COLO829 (cell line): Measurements from ENCODE around the gene CDC5L.
A peak's percentile ranks its signal among the peaks of the same experiment; 100 is the strongest.
"Not testable (repeated sequence)": the region's sequence is repeated elsewhere in the genome, so short reads cannot be mapped to it uniquely, and the experiment has no call there.

Experiments
- DNase-seq: peaks from one replicate; pipeline ENCODE4 v3.0.0; 2012; ENCODE audit warnings: low spot score

CDC5L gene

GRCh38 chr6:44415449-44415848, 27.9 kb downstream of the CDC5L start:
- no peak for DNase-seq

- DNase-seq: peak; percentile 56
These were observed 28.5 kb downstream of the CDC5L start for GRCh38 chr6:44415873-44416502.

DNA sequence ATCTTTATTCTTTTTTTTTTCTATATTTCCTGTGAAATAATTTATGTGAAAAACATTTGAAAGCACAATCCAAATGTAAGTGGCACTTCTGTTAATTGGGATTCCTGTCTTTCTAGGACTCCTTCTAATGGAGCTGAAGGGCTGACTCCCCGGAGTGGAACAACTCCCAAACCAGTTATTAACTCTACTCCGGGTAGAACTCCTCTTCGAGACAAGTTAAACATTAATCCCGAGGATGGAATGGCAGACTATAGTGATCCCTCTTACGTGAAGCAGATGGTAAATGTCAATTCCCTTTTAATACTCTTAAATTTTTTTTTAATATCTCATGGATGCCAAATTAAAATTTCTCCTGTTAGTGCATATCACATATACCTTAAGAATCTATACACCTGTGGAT, 35.0 kb downstream of the CDC5L start:
- DNase-seq: no peak

DNA sequence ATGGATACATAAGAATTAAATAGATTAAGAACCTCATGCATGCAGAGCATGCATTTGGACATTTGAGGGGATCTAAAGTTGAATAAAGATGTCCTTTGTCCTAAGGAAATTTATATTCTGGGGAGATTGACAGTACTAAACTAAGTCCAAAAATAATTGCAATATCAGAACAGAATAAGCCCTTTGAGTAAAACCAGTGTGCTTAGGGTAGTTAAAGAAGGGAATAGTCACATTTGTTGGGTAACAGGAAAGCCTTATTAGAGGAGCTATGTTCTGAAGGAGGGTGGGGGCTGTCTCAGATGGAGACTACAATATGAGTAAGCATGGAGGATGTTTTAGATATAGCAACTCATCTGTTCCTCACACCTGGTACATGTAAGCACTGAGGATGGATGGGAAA, 35.8 kb downstream of the CDC5L start:
- peak; percentile 80 for DNase-seq

GRCh38 chr6:44425951-44426350, 38.4 kb downstream of the CDC5L start:
- DNase-seq: no peak

GRCh38 chr6:44428682-44429081, 41.2 kb downstream of the CDC5L start:
- no peak for DNase-seq

- DNase-seq: no peak
These were observed 42.8 kb downstream of the CDC5L start for GRCh38 chr6:44430326-44430725.

GRCh38 chr6:44431118-44431725, 43.7 kb downstream of the CDC5L start:
- peak; percentile 75 for DNase-seq

GRCh38 chr6:44432227-44432626, 44.7 kb downstream of the CDC5L start:
- no peak for DNase-seq

- DNase-seq: no peak
These were observed 45.2 kb downstream of the CDC5L start for GRCh38 chr6:44432726-44433125.

DNA sequence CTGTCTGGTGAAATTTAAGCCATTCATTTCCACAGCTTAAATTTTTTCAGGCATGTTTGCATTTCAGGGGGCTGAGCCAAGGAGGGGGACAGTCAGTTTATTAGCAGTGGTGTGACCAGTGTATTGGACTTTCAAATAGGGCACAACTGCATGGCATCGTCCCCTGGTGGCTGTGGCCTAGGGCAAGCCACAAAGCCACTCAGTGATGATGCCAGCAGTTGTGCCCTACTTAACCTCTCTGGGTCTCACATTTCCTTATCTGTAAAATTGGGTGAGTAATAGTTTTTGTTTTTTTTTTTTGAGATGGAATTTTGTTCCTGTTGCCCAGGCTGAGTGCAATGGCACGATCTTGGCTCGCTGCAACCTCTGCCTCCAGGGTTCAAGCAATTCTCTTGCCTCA, 48.0 kb downstream of the CDC5L start:
- no peak for DNase-seq

DNA sequence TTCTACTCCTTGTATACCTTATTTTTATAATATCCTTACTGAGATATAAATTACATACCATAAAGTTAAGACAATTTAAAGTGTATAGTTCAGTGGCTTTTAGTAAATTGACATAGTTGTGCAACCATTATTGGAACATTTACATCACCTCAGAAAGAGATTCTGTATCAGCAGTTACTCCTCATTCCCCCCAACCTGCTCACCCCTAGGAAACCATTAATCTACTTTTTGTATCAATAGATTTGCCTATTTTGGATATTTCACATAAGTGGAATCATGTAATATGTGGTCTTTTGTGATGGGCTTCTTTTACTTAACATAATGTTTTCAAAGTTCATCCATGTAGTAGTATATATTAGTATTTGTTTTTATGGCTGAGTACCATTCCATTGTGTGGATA, 51.3 kb downstream of the CDC5L start:
- DNase-seq: no peak

DNA sequence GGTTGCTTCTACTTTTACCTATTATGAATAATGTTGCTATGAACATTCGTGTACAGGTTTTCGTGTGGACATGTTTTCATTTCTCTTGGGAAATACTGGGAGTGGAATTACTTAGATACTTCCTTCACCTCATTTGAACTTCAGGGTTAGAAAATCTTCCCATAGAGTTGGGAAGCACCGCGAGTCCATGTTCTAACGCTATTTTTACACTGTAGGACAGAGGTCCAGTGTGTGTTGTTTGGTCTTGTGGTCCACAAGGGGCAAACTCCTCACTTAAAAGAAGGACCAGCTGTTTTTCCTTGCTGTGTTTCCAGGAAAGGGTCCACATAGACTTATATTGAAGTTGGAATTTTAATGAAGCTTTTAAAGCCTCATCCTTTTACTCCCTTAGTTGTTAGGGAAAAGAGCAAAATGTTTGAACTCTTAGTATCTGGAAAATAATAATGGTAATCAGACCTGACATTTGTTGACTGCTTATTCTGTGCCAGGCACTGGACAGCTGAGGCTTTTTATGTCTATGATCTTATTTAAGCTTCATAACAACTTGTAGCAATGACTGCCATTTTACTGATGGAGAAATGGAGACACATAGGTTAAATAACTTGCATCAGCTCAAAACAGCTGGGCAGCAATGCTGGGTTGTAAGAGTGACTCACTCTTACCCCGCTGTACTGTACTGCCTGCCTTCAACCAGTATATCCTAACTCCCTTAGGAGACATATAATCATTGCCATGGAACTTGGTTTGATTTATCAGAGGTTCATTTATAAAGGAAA, 52.0 kb downstream of the CDC5L start:
- no peak for DNase-seq

DNA sequence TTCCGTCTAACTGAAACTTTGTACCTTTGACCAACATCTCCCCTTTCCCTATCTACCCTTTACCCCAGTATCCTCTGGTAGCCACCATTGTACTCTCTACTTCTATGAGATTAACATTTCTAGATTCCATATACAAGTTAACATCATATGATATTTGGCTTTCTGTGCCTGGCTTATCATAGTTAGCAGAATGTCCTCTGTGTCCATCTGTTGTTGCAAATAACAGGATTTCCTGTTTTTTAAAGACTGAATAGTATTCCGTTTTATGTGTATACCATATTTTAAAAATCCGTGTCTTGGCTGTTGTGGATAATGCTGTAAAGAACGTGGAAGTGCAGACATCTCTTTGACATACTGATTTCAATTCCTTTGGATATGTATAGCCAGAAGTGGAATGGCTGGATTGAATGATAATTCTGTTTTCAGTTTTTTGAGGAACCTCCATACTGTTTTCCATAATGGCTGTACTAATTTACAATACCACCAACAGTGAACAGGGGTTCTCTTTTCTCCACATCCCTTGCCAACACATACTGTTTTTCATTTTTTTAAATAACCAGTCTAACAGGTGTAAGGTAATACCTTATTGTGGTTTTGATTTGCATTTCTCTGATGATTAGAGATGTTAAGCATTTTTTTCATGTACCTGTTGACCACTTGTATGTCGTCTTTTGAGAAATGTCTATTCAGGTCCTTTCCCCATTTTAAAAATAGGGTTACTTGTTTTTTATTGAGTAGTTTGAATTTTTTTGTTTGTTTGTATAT, 53.8 kb downstream of the CDC5L start:
- no peak for DNase-seq

- DNase-seq: no peak
These were observed 54.7 kb downstream of the CDC5L start for GRCh38 chr6:44442236-44442635.

- no peak for DNase-seq
These were observed 55.4 kb downstream of the CDC5L start for GRCh38 chr6:44442833-44443444.

DNA sequence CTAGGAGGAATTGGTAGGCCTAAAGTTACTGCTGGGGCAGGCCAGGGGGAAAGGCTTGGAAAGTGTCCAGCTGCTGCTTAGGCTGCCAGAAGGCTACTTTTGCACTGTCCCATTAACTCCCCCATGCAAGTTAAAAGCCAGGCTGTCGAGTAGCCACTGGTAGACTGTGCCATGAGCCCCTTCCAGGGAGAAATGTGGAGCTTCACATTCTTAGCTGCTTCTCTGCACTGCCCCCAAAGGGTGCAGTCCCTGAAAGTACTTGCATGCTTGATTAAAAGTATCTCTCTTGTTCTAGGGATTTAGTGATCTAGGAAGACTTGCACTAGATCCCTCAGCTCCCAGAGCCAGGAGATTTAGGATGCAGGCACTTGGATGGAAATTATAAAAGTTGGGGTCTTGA, 57.3 kb downstream of the CDC5L start:
- no peak for DNase-seq

DNA sequence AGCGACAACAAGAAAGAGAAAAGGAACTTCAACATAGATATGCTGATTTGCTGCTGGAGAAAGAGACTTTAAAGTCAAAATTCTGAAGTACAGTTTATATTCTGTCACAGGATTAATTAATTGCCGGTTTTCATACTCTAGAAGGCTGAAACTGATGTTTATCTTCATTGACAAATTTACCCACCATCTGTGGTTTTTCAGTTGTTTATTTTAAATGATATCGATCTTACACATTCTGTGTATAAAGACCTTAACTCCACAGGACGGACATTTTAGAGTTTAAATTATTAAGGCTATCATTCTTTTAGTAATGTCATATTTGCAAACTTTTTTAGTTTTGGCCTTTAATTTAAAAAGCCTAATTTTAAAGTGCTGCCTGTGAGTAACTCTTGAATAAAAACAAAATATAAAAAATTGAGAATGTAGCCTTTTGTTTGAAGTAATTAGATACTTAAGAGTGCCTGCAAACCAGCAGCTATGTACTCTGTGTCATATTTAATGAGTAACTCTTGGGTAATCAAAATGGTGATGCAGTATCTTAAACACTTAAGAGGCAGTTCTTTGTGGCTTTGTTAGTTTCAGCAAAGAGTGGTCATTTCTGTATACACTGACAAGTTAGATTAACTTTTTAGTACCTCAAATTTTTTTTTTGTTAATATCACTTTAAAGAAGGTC, 59.3 kb downstream of the CDC5L start:
- no peak for DNase-seq

DNA sequence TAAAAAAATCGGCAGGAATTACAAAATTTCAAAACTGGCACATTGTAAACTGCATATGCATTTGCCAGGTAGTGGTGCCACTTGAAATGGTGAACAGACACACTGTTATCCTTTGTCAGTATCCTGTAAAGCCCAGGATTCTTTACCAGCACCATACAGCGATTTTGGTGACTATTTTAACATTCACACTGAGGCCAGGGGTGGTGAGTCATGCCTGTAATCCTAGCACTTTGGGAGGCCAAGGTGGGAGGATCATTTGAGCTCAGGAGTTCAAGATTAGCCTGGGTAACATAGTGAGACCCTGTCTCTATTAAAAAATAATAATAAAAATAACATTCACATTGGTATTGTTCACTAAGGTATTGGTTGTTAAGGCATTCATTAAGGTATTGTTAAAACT, 61.7 kb downstream of the CDC5L start:
- not testable (repeated sequence) for DNase-seq

DNA sequence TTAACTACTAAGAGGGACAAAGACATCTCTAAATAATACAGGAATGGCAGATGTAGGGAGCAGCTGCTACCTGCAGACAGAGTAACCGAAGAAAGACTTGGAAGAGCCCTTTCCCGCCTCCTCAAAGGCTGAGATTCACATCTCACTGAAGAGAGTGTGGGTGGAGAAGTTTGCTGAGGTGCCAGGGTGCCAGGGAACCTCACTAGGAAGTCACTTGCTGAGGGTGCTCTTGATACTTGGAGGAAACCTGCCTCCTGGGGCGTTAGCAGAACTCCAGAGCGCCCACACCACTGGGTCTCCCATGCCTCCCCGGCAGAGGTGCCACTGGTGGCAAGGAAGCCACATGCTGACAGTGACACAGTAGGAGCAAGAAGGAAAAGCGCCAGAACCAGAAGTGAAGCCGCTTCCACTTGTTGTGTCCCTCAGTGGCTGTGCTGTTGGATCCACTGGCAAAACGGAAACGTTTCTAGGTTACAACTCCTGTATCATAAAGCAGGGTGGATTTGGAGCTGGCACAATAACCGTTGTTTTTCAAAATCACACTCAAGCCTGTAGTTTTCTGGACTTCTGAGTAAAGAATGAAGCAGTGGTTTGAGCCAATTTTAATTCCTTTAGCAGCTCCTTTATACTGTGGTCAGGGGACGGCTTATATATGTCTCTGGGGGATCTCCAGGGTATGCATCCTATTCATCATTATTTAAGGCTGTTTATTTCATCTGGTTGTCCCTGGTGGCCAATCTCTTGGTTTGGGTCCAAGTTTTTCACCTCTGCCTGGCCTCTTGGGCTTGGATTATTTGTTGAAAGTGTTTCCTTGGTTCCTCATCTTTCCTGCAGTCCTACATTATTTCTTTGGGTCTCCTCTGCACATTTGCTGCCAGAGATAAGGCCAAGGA, 64.5 kb downstream of the CDC5L start:
- peak; percentile 63 for DNase-seq

DNA sequence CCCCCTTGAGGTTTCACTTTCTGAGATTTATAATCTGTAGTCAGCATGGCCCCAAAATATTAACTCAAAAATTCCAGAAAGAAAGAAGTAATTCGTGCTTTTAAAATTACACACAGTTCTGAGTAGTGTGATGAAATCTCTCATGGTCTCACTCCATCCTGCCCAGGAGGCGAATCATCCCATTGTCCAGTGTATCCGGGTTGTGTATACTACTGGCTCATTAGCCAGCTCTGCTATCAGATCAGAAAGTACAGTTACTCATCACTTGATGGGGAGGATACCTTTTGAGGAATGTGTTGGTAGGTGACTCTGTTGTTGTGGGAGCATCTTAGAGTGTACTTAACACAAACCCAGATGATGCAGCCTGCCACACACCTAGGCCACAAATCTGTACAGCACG, 65.2 kb downstream of the CDC5L start:
- DNase-seq: peak; percentile 66
